Right renal cortex interstitium (tissue), 3 donors: ENCODE data around the gene FSIP1. TPM values are rescaled to one million over a fixed set of nuclear protein-coding genes. Genes with fewer than 3 reads are reported as not detected.
"Not testable (repeated sequence)": the region's sequence is repeated elsewhere in the genome, so short reads cannot be mapped to it uniquely, and the experiment has no call there.

Experiments
- DNase-seq, 3 donors: peaks; one replicate each; pipeline ENCODE4 v3.0.0-alpha.2; 2013; ENCODE audit warnings: low read depth in 3 of 3, low spot score in 2 of 3
- polyA plus RNA-seq, 3 donors: library from polyadenylated mRNA; unstranded; fragments of 120-200 nt; gene quantifications; one replicate each; pipeline ENCODE4 v1.2.1, GENCODE V29; 2013; ENCODE audit not compliant: insufficient read length in 3 of 3

The FSIP1 gene
- polyA plus RNA-seq, result 1 to 10 TPM; 2.9 to 4.2 (median 4.1) TPM

- DNase-seq, result peak; percentile 92 to 95 (median 93)
These were observed at the start of gene FSIP1 for GRCh38 chr15:39782441-39783138. TSS of gene FSIP1 (minus strand) at chr15:39782841. CDS start at chr15:39776524, 6,317 bp downstream.

- no peak for DNase-seq
These were observed 47.5 kb upstream of the FSIP1 start for GRCh38 chr15:39830166-39830565.

DNA sequence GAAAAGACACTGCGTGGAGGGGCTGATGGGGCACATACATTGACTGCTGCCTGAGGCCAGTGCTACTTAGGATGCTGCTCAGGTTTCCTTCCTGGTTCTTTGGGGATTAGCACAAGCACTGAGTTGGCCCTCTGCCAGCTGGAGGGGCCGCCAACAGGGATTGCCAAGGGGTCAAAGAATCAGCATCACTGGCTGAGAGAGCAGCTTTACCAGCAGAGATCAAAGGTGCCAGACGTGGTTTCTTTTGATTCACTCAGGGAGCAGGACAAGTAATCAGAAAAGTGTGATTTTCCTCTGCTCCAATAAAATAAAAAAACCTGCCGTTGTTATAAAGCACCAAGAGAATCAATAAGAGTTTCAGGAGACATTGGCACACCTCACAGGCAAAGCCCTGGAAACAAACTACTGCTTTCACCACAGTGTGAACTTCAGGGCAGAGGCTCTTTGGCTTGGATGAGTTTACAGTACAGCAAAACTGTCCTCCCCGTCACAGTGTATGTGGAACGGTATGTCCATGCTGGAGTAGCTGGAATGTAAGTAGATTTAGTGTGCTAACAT is 45.8 kb upstream of the FSIP1 start:
- DNase-seq, result no peak

GRCh38 chr15:39826975-39827374 is 44.3 kb upstream of the FSIP1 start:
- DNase-seq, result no peak

- DNase-seq, result no peak
These were observed 41.0 kb upstream of the FSIP1 start for GRCh38 chr15:39823634-39824033.

GRCh38 chr15:39820050-39820602 is 37.5 kb upstream of the FSIP1 start:
- no peak for DNase-seq

DNA sequence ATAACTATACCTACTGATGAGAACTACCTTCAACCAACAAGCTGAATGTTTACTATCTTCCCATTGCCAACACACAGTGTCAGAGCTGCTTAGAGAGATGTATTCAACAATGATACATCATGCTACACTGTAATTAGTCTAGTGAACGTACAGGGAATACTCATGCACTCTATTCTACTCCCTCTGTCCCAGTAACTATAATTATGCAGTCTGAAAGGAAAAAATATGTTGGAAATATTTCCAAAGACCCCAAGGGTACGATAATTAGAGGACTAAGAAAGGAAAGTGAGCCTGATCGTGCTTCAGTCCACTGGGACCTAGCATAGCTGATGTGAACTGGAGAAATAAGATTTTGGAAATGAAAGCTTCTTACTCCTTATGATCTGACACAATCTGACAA is 36.9 kb upstream of the FSIP1 start:
- no peak for DNase-seq

DNA sequence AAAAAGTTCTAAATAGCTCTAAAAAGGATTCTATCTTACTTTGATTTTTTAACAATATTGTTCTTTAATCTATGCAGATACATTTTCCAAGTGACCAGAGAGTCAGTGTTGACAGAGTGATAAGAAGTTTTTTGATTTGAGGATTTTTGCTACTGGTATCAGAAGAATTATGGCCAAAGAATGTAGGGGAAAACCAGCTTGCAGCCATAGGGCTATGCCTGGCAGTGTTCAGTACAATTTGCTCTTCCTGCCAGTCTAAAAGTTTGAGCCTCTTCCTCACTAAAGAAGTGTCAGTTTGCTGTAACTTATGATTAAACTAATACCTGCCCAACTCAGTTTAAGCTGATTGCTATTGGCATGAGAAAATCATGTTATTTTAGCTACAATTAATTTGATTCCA is 35.3 kb upstream of the FSIP1 start:
- DNase-seq, result no peak

GRCh38 chr15:39814489-39814888 is 31.8 kb upstream of the FSIP1 start:
- no peak for DNase-seq

DNA sequence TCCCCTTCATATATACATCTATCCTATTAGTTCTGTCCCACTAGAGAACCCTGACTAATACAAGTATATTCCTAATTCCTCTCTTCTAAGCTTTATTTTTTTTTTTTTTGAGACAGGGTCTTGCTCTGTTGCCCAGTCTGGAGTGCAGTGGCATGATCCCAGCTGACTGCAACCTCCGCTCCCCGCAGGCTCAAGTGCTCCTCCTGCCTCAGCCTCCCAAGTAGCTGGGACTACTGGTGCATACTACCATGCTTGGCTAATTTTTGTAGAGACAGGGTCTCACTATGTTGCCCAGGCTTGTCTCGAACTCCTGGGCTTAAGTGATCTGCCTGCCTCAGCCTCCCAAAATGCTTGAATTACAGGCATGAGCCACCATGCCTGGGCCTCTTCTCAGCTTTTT is 30.0 kb upstream of the FSIP1 start:
- not testable (repeated sequence) for DNase-seq

DNA sequence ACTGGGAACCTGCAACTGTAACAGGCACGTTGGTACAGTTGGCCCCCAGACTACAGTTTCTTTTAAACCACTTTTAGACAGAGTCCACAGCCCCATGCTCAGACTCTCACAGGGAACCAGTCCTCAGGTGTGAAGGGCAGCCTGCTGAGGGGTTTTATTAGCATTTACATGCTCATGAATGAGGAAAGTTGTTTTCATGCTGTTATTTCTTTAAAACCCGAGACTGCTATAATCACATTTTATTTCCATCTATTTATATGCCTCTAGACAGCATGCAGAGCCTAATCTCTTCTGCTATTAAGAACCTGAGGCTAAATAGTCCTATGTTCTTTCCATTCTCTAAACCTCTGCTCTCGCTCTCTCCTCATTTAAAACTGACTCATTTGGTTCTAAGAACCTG is 26.3 kb upstream of the FSIP1 start:
- no peak for DNase-seq

DNA sequence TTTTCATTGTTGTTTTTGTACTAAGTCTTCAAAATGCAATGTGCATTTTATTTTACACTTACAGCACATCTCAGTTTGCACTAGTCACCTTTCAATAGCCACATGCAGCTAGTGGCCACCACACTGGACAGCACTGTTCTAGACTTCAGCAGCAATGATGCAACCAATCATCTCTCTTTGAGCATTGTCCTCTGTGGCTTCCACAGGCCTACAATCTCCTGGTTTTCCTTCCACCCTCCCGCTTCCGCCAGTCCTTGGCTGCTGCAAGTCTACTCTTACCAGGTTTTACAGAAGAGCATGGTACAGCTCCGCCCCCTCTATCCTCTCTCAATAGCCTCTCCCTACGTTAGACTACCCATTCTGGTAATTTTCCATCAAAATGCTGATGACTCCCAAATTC is 25.1 kb upstream of the FSIP1 start:
- no peak for DNase-seq

GRCh38 chr15:39804026-39804425 is 21.4 kb upstream of the FSIP1 start:
- DNase-seq, result no peak

DNA sequence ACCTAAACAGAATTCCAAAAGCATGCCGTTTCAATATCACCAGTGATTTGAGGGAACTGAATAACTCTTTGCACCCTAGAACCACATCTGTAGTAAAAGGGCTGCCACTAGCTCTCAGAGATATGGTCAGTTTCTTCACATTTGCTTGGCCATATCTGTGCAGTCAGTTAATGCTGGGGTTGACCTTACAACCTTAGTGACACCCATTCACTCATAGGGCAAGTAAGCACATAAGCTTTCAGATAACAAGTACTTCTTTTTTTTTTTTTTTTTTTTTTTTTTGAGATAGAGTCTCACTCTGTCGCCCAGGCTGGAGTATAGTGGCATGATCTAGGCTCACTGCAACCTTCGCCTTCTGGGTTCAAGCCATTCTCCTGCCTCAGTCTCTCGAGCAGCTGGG is 20.4 kb upstream of the FSIP1 start:
- no peak for DNase-seq

- DNase-seq, result no peak
These were observed 19.1 kb upstream of the FSIP1 start for GRCh38 chr15:39801641-39802309.

DNA sequence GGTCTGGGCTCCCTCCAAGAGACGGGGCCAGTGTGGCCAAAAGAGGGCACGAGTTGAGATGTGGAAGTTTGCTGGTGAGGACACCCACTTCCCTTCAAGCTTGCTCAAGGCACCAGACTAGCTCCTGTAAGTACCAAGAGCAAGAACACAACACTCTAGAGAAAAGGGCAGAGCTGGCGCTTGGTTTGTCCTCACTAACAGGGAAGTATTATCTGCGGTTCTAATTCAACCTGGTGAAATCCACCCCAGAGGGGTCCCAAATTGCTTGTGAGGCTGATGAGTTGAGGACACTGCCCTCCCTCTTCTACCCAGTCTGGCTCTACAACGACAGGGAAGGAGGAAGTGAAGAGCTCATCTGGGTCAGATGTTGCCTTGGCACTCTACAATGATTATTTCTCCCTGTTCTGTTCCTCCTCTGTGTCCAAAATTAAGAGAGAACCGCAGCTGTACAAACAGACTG is 16.9 kb upstream of the FSIP1 start:
- DNase-seq, result no peak

- DNase-seq, result no peak
These were observed 15.7 kb upstream of the FSIP1 start for GRCh38 chr15:39798382-39798781.

DNA sequence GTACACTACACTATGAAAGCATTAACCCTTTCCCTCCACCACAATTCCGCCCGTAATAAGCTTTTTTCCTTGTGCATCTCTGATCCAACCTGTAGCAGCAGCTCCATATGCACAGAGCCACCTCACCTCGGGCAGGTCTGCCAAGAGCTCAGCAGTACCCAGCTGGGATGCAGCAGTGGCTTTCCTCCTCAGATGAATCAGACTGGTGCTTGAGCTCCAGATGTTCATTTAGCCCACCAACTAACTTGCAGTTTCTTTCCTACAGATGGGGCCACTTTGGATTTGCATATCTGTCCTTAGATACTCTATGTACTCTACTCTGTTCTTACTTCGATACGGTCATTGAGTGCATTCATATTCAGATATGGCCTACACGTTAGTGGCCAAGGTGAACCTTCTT is 14.8 kb upstream of the FSIP1 start:
- DNase-seq, result no peak

GRCh38 chr15:39796601-39797000 is 14.0 kb upstream of the FSIP1 start:
- no peak for DNase-seq

DNA sequence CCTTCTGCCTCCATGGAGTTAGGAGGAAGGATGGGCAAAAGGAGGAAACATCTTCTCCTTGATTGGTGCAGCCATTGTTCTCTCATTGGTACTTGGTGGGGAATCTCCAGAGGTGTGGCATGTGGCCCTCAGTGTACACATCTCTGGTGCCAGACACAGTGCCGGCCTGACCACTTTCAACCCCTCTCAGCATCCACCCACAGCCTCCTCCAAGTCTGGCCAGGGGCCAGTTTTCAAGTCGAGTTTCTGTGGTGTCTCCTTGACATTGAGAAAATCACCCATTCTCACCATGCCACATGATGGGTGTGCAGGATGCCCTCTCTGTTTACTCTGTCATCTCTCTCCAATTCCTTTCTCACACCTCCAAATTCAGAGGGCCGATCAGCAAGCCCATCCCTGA is 12.8 kb upstream of the FSIP1 start:
- DNase-seq, result no peak

DNA sequence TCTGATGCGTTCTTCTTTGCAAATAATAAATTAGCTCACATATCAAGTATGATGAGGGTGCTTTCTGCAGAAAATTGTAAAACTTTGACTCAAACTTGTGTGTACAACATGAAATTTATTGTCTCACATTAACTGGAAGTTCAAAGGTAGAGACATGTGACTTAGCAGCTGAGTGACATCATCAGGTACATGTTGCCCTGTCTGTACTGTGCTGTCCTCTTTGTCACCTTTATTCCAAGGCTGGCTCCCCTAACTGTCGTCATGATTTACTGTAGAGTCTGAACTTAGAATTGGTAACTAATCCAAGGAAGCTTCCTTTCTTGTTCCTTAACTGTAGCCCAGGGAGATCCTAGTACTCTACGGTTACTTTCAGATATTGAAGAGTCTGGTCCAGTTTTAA is 12.3 kb upstream of the FSIP1 start:
- DNase-seq, result no peak

DNA sequence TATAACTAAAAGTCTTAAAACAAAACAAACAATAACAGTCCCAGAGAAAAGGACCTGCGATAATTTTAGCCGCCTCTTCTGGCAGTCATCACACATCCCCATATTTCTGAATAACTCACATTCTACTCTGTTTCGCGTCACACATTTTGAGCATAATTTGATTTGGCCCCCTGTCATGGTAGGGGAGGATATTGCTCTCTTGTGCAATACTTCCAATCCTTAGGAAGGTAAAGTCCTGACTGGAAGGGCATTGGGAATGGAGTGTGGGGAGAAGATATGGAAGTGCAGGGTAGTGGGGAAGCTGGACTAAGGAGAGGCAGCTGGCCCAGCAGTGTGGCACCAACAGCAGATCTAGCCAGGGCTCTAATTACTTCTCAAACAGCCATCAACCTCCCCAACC is 11.3 kb upstream of the FSIP1 start:
- DNase-seq, result no peak
